Omental fat pad (tissue), 4 donors: Measurements from ENCODE around the gene ABCA9. TPM values are rescaled to one million over a fixed set of nuclear protein-coding genes. Genes with fewer than 3 reads are reported as not detected.
"Not testable (repeated sequence)": the region's sequence is repeated elsewhere in the genome, so short reads cannot be mapped to it uniquely, and the experiment has no call there.

Source experiments
- ATAC-seq: fragments of 150-250 bp; one replicate; pipeline ENCODE4 v1.9.1; 2016; ENCODE audit warnings: mild to moderate bottlenecking, moderate library complexity; ENCODE audit not compliant: low FRiP score
- DNase-seq: peaks from one replicate; pipeline ENCODE4 v3.0.0-alpha.2; 2019; ENCODE audit warnings: low spot score
- total RNA-seq, 4 donors: library from RNA; depleted of rRNA; stranded (reverse); fragments of >200 nt; gene quantifications; one replicate each; pipeline ENCODE4 v1.1.0, GENCODE V29; 2016
- TF ChIP-seq, protein P1 (sequence below), 3 donors: fragments of 450-650 bp; IDR thresholded peaks; one replicate each; pipeline ENCODE4 v1.5.1; 2016 to 2017; ENCODE audit warnings: antibody characterized with exemption in 3 of 3, mild to moderate bottlenecking in 3 of 3, moderate library complexity in 2 of 3

The ABCA9 gene
- total RNA-seq, 4 donors from 2014 or later = 19.2 to 216 (median 85.8) TPM

GRCh38 chr17:68944435-68945035 is 116.2 kb downstream of the ABCA9 start:
- DNase-seq = no peak
- ATAC-seq = no peak
- TF ChIP-seq, protein P1, sequence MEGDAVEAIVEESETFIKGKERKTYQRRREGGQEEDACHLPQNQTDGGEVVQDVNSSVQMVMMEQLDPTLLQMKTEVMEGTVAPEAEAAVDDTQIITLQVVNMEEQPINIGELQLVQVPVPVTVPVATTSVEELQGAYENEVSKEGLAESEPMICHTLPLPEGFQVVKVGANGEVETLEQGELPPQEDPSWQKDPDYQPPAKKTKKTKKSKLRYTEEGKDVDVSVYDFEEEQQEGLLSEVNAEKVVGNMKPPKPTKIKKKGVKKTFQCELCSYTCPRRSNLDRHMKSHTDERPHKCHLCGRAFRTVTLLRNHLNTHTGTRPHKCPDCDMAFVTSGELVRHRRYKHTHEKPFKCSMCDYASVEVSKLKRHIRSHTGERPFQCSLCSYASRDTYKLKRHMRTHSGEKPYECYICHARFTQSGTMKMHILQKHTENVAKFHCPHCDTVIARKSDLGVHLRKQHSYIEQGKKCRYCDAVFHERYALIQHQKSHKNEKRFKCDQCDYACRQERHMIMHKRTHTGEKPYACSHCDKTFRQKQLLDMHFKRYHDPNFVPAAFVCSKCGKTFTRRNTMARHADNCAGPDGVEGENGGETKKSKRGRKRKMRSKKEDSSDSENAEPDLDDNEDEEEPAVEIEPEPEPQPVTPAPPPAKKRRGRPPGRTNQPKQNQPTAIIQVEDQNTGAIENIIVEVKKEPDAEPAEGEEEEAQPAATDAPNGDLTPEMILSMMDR (IDR thresholded peaks at IDR 0.05) = no peak

DNA sequence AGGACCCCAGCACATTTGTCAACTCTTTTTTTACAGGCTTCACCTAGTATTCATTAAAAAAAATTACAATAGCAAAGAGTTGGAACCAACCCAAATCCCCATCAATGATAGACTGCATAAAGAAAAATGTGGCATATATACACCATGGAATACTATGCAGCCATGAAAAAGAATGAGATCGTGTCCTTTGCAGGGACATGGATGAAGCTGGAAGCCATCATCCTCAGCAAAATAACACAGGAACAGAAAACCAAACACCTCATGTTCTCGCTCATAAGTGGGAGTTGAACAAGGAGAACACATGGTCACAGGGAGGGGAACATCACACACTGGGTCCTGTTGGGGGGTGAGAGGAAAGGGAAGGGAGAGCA is 116.9 kb downstream of the ABCA9 start:
- ATAC-seq, DNase-seq: not testable (repeated sequence)

DNA sequence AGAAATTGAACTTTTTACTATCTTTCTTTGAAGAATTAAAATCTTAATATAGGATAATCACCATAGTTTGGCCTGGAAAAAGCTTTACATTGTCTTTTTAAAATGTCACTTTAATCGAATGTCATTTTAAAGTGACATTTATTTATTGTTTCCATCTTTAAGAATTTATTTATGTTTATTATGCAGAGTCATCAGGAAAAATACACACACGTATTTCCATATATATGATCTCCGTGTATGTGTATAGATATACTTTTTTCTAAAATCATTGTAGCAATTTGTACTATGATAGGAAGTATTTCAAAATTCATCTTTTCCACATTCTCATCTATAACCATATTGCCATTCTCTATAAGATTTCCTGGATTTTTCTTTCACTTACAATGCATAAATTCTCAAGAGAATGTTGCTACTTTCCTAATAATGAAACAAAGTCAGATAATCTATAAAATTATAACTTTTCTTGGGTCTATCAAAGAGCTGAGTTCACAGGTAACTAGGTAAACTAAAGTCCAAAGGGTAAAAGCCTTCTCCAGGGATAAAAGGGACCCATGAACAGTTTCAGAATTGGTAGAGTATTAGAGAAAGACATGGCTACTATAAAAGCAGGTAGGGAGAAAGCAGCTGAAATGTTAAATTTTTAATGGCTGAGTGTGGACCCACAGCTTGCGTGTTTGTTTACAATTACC is 117.5 kb downstream of the ABCA9 start:
- no peak for ATAC-seq
- TF ChIP-seq, protein P1 (IDR thresholded peaks at IDR 0.05) = no peak

DNA sequence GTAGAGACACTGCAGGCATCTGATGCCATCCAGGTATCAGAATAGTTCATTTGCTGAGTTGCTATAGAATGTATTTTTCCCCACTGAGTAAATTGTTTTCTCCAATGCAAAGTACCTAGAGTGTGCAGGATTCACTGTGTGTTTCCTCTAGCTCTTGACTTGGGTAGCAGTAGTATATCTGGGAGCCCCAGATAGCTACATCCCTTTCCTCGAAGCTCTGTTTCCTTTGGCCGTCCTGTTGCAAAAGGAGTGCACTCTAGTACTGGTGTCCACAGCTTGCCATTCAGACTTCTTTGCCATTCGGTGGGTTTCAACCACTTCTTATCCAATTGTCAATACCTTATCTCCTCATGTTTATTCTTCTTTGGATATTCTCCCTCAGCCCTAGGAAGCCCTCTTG is 118.3 kb downstream of the ABCA9 start:
- DNase-seq (no peak), ATAC-seq (no peak)
- TF ChIP-seq, protein P1 (IDR thresholded peaks at IDR 0.05) = no peak

More for the DNA sequence above, 117.5 kb downstream of the ABCA9 start:
- no peak for DNase-seq

DNA sequence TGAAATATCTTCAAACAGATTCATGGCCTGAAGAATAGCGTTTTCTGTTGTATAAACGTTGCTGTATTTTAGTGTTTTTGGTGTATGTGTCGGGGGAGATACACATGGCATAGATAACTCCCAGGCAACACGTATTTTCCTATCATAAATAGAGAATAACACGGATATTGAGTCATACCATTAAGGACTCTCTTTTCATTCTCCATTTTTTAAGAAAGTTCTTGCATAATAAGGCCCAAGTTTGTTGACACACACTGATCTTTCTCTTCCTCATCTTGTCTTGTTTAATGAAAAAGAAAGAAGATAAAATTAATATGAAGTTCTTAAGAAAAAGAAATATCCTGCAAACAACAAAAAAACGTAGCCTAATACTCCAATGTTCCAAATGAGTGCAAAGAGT is 119.0 kb downstream of the ABCA9 start:
- TF ChIP-seq, protein P1 (IDR thresholded peaks at IDR 0.05) = no peak
- no peak for DNase-seq
- ATAC-seq = no peak

GRCh38 chr17:68939195-68939594 is 121.5 kb downstream of the ABCA9 start:
- DNase-seq (no peak), ATAC-seq (no peak)
- TF ChIP-seq, protein P1 (IDR thresholded peaks at IDR 0.05) = no peak

- ATAC-seq (no peak), DNase-seq (no peak)
- TF ChIP-seq, protein P1 (IDR thresholded peaks at IDR 0.05) = no peak
These were observed 122.7 kb downstream of the ABCA9 start for GRCh38 chr17:68937890-68938514.
